SK-N-DZ (cell line): ENCODE results near the gene MAML2.

ENCODE experiments used
- DNase-seq: peaks from one replicate; pipeline ENCODE4 v3.0.0-alpha.2; 2015; ENCODE audit warnings: low spot score

Gene MAML2

GRCh38 chr11:95985174-95985808 lies 357.7 kb downstream of the MAML2 start:
- DNase-seq, result no peak

- DNase-seq, result no peak
Observed at GRCh38 chr11:95984072-95984471, 358.9 kb downstream of the MAML2 start.

GRCh38 chr11:95977534-95978174 lies 365.3 kb downstream of the MAML2 start:
- DNase-seq, result no peak

GRCh38 chr11:95976550-95976949 lies 366.4 kb downstream of the MAML2 start:
- DNase-seq, result no peak

GRCh38 chr11:95975343-95975742 lies 367.7 kb downstream of the MAML2 start:
- DNase-seq, result no peak

- no peak for DNase-seq
Observed at GRCh38 chr11:95972060-95972459, 370.9 kb downstream of the MAML2 start.

- DNase-seq, result no peak
Observed at GRCh38 chr11:95968585-95968984, 374.4 kb downstream of the MAML2 start.

- no peak for DNase-seq
Observed at GRCh38 chr11:95964281-95964680, 378.7 kb downstream of the MAML2 start.

GRCh38 chr11:95961758-95962157 lies 381.2 kb downstream of the MAML2 start:
- no peak for DNase-seq

GRCh38 chr11:95950905-95951304 lies 392.1 kb downstream of the MAML2 start:
- DNase-seq, result no peak

- no peak for DNase-seq
Observed at GRCh38 chr11:95948637-95949036, 394.4 kb downstream of the MAML2 start.

- DNase-seq, result no peak
Observed at GRCh38 chr11:95944623-95945022, 398.4 kb downstream of the MAML2 start.

- no peak for DNase-seq
Observed at GRCh38 chr11:95943546-95943945, 399.4 kb downstream of the MAML2 start.

- DNase-seq, result no peak
Observed at GRCh38 chr11:95939091-95939490, 403.9 kb downstream of the MAML2 start.

- DNase-seq, result no peak
Observed at GRCh38 chr11:95937358-95937757, 405.6 kb downstream of the MAML2 start.

- no peak for DNase-seq
Observed at GRCh38 chr11:95933594-95933993, 409.4 kb downstream of the MAML2 start.

- DNase-seq, result no peak
Observed at GRCh38 chr11:95931916-95932315, 411.1 kb downstream of the MAML2 start.

- DNase-seq, result no peak
Observed at GRCh38 chr11:95930948-95931347, 412.0 kb downstream of the MAML2 start.

GRCh38 chr11:95926726-95927125 lies 416.3 kb downstream of the MAML2 start:
- no peak for DNase-seq
